GM12873 (cell line): ENCODE measurements around the gene GPS1.

Source experiments
- CTCF ChIP-seq: IDR thresholded peaks from 2 replicates; pipeline ENCODE4 v1.5.1; 2012; ENCODE audit warnings: low read depth, mild to moderate bottlenecking, moderate library complexity, low read length, control low read depth; ENCODE audit not compliant: insufficient read depth; ENCODE audit errors: missing control alignments

GPS1 gene

DNA sequence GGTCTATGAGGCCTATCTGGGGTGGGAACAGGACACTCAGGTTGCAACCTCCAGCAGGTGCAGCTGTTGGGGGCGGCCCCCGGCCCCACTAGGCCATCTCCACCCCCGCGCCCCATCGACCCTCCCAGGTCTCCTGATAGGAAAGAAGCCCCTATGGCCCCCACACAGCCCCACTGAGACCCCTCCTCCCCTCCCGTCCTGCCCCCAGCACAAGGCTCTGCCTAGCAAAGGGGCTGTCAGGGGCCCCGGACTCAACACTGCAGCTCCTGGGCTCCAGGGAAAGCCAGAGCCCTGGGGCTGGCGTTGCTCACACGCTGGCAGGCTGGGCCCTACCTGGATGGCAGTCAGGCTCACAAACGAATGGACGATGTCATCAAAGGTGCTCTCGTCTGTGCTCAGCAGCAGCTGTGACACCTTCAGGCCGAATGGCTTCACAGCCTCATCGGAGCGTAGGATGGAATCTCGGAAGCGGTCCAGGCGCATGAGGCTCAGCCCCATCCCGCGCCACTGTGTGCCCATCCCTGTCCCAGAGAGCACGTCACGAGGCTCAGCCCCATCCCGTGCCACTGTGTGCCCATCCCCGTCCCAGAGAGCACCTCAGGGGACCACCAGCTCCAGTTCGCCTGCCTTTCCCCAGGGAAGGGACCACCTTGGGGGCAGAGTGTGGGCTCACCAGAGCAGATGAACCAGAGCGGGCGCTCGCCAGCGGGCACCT lies 39.0 kb downstream of the GPS1 start:
- no peak for TF ChIP-seq CTCF

DNA sequence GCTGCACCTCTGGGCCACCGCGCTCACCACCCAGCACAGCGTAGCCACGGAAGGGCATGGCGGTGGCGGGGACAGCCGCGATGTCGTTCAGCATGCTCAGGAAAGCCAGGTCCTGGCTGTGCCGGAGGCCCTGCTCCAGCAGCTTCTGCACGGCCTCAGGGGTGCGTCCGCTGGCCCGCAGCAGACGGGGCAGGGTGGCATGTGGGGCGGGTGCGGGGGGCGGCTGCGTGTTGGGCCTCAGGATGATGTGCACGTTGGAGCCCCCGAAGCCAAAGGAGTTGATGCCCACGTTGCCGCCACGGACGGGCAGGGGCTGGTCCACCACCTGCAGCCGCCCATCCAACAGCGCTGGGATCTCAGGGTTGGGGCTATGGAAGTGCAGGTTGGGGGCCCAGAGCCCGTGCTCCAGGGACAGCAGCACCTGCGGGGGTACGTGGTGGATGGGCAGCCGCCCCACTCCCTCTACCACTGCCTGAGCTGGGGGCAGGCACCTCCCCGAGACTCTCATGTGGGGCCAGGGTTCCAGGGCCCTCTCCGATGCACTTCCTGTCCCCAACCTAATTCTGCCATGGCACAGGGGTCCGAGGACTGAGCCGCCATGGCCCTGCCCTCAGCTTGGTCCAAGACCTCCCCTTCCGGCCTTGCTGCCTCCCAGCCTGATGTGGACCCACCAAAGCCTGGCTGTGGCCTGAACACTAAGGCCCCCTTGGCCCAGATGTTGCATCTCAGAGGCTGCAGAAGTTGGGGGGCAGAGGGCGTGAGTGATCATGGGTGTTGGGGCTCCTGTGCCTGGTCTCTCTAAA lies 39.8 kb downstream of the GPS1 start:
- no peak for TF ChIP-seq CTCF

GRCh38 chr17:82092094-82092586 lies 40.4 kb downstream of the GPS1 start:
- no peak for TF ChIP-seq CTCF

GRCh38 chr17:82092628-82092994 lies 40.9 kb downstream of the GPS1 start:
- TF ChIP-seq CTCF: no peak

GRCh38 chr17:82092995-82093751 lies 41.5 kb downstream of the GPS1 start:
- no peak for TF ChIP-seq CTCF

GRCh38 chr17:82094931-82095776 lies 43.5 kb downstream of the GPS1 start:
- no peak for TF ChIP-seq CTCF
